Measurements from ENCODE around the gene DSCAM. TPM values are rescaled to one million over a fixed set of nuclear protein-coding genes. Genes with fewer than 3 reads are reported as not detected.
"Not testable (repeated sequence)": the region's sequence is repeated elsewhere in the genome, so short reads cannot be mapped to it uniquely, and the experiment has no call there.

DSCAM gene, protein sequence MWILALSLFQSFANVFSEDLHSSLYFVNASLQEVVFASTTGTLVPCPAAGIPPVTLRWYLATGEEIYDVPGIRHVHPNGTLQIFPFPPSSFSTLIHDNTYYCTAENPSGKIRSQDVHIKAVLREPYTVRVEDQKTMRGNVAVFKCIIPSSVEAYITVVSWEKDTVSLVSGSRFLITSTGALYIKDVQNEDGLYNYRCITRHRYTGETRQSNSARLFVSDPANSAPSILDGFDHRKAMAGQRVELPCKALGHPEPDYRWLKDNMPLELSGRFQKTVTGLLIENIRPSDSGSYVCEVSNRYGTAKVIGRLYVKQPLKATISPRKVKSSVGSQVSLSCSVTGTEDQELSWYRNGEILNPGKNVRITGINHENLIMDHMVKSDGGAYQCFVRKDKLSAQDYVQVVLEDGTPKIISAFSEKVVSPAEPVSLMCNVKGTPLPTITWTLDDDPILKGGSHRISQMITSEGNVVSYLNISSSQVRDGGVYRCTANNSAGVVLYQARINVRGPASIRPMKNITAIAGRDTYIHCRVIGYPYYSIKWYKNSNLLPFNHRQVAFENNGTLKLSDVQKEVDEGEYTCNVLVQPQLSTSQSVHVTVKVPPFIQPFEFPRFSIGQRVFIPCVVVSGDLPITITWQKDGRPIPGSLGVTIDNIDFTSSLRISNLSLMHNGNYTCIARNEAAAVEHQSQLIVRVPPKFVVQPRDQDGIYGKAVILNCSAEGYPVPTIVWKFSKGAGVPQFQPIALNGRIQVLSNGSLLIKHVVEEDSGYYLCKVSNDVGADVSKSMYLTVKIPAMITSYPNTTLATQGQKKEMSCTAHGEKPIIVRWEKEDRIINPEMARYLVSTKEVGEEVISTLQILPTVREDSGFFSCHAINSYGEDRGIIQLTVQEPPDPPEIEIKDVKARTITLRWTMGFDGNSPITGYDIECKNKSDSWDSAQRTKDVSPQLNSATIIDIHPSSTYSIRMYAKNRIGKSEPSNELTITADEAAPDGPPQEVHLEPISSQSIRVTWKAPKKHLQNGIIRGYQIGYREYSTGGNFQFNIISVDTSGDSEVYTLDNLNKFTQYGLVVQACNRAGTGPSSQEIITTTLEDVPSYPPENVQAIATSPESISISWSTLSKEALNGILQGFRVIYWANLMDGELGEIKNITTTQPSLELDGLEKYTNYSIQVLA (N-terminal part only)
- polyA plus RNA-seq (ENCODE audit: insufficient read length in 4 of 4), result under 1 TPM; 0.06 to 0.13 (median 0.11) TPM

DNA sequence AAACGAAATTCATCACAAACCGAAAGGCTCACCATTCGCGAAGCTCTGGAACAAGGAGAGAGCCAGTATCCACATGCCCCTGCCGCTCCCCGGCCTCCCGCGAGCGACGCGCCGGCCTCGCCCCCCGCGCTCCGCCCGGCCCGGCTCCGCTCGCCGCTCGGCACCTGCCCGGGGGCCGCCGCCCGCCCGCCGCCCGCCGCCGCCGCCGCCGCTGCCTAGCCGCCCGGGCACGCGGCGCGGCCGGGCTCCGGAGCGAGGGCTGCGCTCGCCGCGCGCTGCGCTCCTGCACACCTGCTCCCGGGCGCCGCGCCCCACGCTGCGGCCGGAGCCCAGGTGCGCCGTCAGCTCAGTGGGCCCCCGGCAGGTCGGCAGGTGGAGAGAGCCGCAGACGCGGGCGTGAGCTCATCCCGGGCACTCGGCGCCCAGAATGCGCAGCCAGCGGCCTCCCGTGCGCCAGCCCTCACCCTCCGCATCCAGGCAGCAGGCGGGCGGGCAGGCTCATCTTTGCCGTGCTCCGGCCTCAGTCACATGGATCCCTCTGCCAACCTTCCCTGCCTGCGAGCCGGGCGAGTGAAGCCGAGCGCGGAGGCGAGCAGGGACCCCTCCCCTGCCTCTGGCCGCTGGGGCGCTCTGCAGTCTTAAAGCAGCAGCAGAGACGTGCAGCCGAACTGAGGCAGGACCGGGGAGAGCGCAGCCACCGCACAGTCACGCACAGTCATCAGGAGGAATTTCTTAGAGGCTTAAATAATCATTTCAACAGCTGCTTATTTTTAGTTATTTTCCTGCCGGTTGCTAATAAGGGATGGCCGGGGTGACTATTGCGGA, at the start of gene DSCAM:
DSCAM (minus strand) TSS at position 572 of the 825 bp plus-strand sequence; CDS start at position 75, 497 bp downstream.
- no peak for DNase-seq (ENCODE audit: low read depth in 4 of 4, low spot score in 3 of 4)

DNA sequence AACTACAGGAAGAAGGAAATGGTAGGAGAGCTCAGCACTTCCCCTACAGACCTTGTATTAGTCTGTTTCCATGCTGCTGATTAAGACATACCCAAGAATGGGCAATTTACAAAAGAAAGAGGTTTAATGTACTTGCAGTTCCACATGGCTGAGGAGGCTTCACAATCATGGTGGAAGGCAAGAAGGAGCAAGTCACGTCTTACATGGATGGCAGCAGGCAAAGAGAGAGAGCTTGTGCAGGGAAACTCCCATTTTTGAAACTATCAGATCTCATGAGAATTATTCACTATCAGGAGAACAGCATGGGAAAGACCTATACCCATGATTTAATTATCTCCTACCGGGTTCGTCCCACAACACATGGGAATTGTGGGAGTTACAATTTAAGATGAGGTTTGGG, 48.7 kb upstream of the DSCAM start:
- DNase-seq (ENCODE audit: low read depth in 4 of 4, low spot score in 3 of 4), result not testable (repeated sequence)

DNA sequence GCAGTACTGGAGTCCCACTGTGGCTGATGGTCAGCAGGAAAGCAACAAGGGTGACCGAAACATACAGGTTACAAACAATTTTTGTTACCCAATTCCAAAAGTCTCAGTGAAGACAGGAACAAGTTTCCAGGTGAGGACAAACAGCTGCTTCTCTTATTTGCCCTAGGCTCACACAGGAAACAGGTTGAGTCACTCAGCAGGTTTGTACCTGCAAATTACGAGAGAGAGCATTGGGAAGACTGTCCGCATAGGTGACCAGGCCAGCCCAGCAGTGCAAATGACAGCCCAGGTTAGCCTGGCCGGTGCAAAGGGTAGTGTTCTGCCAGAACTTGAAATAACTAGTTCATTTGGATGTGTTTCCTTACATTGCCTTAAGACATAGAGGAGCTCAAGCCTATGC, 40.0 kb upstream of the DSCAM start:
- no peak for DNase-seq (ENCODE audit: low read depth in 4 of 4, low spot score in 3 of 4)

DNA sequence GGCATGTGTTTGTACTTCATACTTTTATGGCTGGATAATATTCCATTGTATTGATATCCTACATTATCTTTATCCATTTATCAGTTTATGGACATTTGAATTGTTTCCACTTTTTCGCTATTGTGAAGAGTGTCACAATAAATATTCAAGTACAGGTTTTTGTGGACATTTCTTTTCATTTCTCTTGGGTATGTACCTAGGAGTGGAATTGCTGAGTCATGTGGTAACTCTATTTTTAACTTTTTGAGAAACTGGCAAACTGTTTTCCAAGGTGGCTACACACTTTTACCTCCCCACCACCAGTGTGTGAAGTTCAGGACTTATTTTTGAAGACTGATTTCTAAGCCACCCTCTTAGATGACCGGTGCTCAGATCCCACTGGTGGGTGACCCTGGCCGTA, 39.0 kb upstream of the DSCAM start:
- DNase-seq (ENCODE audit: low read depth in 4 of 4, low spot score in 3 of 4), result no peak

DNA sequence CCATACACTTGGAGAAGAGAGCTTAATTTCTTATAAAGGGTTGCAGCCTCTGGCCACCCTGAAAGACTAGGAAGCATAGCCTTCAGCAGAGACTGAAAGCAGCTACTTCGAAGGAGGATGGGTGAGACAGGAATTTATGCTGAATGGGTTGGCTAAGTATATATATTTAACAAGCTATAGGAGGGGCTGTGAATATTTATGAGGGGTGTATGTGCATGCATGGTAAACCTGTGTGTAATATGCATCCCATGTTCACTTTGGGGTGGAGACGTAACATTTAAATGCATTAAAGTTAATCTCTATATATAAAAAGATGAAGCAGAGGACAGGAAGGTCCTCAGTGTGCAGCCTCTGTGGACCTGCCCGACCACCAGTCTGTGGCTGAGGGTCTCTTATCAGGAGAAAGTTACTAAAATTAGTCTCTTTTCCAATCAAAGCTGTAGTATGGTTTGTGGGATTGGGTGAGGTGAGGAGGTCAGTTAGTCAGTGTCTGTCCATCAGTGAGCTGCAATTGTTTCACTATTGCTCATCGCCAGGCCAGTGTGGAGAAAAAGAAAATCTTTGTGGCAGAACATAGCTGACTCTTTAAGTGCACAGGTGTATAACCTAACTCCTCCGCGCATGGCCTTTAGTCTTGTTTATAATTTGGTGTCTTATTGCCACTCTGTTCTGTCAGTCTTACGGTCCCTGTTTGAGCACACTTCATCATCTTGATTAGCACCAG, 35.4 kb upstream of the DSCAM start:
- no peak for DNase-seq (ENCODE audit: low read depth in 4 of 4, low spot score in 3 of 4)

DNA sequence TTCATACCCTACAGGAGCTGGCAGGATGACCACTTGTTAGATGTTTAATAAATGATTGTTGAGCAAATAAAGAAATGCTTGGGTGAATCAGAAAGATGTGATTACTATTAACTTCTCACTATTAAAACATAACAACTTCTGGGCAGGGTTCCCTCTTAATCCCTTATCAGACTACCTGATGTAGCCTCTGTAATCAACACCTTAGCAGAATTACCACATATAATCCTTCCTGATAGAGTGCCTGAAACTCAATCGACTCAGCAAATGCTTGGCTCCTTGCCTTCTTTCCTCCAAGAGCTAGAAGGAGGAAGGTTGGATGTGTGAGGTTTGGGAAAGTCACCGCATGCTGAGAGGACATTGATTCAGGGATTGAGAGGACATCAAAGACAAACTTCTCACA, 34.8 kb upstream of the DSCAM start:
- DNase-seq (ENCODE audit: low read depth in 4 of 4, low spot score in 3 of 4), result no peak

DNA sequence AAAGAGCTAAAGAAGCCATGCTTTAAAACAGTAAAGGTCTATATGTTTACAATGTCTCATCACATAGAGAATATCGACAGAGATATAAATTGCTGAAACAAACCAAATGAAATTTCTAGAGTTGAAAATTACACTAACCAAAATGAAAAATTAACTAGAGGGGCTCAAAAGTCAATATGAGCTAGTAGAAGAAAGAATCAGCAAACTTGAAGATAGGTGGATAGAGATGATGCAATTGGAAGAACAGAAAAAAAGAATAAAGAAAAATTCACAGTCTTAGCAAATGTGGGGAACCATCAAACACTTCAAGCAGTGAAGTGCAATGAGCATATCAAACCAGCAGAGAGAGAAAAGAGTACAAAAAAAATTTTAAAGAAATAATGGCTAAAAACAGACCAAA, 24.1 kb upstream of the DSCAM start:
- no peak for DNase-seq (ENCODE audit: low read depth in 4 of 4, low spot score in 3 of 4)

DNA sequence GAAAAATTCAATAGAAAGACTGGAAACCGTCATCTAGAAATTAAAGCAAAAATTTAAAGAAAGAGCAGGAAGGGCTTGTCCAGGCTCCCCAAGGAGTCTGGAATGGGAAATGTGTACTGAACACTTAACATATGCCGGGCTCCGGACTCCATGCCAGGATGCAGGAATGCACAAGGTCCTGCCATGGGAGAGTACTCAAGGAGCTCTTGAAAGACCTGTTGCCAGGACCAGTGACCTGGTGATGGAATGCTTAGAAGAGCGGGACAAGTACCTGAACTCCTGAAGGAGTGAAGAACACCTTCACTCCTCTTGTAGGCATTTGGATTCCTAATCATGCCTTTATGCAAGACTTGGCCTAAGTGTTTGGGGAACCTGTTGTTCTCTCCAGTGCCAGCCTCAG, 16.9 kb upstream of the DSCAM start:
- DNase-seq (ENCODE audit: low read depth in 4 of 4, low spot score in 3 of 4), result no peak

DNA sequence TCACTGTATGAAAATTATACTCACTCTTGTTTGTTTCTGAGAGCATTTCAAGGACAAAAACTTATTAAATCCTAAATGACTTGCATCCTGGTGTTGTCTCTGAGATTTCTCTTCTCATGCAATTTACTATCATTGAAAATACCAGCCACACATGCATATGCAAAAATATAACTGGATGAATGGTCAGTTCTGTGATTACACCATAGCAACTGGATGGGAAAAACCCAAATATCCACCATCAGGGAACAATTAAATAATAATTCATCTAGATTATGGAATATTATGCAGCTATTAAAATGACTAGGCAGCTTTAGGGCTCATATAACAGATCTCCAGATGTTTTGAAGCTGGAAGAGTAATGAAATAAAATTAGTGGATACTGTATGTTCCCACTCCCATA, 11.6 kb upstream of the DSCAM start:
- DNase-seq (ENCODE audit: low read depth in 4 of 4, low spot score in 3 of 4), result no peak

DNA sequence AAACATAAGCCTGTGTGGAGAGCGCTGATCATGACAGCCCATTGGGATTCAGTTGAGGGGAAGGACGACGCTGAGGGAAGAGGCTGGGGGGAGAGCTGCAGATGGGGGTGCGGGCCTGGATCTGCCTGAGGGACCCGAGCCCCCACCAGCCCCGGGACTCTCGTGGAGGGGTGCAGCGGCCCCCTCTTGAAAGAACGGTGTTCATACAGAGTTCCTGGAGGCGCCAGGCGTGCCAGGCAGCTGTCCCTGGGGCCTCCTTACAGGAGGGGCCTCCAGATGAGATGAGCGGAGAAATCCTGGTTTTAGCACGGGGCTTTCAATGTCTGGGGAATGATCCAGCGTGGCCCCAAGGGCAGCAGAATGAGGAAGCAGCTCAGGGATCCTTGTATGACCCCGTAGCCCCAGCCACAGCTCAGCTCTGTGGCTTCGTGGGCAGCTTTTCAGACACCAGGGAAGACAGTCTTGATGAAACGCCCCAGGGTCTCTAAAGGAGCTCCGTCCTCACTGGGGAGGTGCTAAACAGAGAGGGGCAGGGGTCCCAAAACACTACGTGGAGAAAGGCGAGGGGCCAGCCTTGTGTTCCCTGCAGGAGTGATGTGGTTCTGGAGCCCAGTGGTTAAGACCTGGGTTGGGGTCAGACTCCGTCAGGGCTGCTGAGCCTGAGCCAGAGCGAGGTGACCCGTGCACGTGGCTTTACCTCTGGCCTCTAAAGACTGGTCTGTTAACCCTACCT, 7.2 kb upstream of the DSCAM start:
- no peak for DNase-seq (ENCODE audit: low read depth in 4 of 4, low spot score in 3 of 4)

DNA sequence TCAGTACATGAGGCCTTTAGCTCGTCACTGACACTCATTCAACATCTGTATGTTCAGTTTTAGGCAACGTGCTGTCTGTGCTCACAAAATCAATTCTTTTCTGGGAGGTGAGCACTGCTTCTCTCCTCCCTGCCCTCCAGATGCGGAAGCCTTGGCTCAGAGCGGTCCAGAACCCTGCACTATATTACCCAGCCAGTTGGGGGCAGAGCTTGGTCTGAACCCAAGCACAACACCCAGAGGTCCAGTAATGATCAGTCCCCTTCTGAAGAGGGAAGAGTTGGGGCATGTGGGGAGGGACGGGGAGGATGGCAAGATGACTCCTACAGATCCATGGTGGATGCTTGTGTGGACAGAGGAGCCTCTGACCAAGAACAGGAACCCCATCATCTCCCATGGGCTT, 5.6 kb upstream of the DSCAM start:
- DNase-seq (ENCODE audit: low read depth in 4 of 4, low spot score in 3 of 4), result no peak

DNA sequence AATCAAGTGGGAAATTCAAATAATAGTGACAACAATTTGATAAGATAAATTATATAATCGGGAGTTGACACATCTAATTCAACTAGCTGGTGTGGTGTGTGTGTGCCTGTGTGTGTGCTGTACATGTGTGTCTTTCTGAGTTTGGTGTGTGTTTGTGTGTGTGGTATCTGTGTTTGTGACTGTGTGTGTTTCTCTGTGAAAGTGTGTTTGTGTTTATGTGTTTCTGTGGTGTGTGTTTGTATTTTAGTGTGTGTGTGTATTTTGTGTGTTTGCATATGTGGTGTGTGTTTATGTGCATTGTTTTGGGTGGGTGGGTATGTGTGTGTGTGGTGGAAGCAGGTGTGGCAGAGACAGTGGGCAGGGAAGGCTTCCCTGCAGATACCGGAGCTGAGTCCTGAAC, 4.8 kb upstream of the DSCAM start:
- no peak for DNase-seq (ENCODE audit: low read depth in 4 of 4, low spot score in 3 of 4)

DNA sequence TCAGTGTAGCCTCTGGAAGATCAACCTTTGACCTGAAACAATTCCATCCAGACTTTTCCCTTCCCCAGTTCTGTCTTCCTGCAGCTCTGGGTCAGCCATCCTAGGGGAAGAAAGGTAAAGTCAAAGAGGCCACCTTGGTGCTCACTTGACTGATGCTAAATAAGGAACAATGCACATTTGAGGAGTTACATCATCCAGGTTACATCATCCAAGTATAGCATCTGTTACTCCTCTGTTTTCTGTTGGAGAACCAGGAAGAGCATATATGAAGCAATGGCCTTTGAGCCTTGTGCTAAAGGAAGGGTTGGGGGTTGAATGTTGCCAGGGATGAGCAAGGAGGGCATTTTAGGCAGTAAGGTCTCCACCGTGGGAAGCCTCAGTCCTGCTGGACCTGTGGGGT, 3.1 kb upstream of the DSCAM start:
- no peak for DNase-seq (ENCODE audit: low read depth in 4 of 4, low spot score in 3 of 4)

DNA sequence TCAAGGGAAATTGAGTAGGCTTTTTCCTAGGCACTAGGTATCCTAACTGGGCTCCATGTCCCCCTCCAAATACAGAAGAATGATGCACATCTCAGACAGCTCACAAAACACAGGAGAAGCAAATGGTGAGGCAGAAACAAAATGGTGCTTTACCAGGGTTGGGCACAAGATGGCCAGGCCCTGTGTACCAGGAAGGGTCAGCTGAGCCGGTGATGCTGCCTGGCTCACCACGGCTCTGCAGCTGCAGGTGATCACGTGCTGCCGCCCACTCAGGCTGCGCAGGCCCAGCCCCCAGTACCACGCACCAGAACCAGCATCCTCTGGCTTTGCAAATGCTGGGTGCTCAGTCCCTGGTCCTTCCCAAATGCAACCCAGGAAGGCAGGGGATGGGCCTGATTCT, 993 bp upstream of the DSCAM start:
- DNase-seq (ENCODE audit: low read depth in 4 of 4, low spot score in 3 of 4), result no peak

DNA sequence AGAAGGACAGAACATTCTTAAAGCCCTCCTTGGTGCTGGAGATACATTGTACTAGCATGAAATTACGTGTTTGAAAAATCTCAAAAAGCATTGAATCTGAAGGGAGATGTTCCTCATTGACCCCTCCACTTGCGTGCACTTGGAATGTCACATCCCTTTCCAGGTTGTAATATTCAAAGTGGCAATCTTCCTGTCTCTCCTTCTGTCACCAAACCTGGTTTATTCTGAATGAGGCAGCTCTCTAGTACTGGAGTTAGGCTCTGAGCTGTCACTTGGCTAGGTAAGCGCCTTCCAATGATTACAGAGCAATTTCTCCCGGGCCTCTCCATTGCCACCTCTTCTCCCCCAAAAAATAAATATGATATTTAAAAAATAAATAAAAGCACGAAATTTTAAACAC, 855 bp downstream of the DSCAM start:
- DNase-seq (ENCODE audit: low read depth in 4 of 4, low spot score in 3 of 4), result no peak

DNA sequence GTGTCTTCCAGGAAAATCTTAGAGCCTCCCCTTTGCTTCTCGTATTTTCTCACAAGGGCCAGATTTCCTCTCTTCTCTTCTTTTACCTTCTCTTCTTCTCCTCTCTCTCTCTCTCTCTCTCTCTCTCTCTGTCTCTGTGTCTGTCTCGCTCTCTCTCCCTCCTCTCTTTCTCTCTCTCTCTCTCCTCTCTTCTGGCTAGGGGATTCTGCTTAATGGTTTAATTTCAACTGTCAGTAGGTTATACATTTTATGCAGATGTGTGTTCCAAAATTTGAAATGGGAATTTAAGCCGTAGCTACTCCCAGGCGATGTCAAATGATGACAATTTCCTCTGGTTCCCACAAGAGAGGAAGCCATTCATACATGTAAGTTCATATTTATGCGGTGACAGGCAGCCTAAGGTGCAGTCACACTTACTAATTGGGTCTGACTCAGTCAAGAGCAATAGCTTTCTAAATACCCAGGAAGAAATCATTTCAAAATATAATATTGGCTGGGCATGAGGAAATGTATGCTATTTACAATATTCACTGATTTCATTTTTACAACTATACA, 1.4 kb downstream of the DSCAM start:
- DNase-seq (ENCODE audit: low read depth in 4 of 4, low spot score in 3 of 4), result no peak

DNA sequence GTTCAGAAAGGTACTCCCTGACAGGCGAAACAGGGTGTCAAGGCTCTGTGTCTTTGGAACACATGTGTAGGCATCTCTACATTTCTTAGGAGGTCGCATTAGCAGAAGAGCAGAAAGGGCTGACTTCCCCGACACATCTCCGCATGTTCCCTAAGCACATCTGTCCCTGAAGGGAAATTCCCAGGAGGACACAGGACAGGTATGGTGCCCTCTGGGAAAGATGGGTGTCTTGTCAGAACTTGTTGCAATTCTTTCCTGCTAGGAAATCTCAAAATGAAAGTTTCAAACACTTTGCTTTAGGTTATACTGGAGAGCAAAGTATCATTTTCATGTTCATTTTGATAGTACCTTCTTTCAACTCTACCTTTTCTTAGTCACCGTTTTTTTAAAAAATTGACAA, 2.0 kb downstream of the DSCAM start:
- no peak for DNase-seq (ENCODE audit: low read depth in 4 of 4, low spot score in 3 of 4)

DNA sequence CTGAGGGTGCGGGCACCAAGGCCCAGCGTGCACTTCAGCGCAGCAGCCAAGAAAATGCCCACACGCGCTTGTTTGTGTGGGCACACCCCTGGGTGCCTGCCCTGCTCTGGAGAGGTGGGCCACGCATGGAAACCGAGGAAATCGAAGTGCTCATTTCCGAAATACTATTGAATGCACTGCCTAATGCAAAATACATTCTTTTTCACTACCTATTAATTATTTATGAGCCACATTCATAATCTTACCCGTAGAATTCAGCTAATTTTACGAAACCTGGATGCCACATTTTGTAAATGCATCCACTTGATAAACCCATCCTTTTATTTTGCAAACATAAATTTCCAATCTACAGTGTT, 4.8 kb downstream of the DSCAM start:
- DNase-seq (ENCODE audit: low read depth in 4 of 4, low spot score in 3 of 4), result no peak
